HepG2 (cell line): ENCODE results near the gene CEP170. TPM values are rescaled to one million over a fixed set of nuclear protein-coding genes. Genes with fewer than 3 reads are reported as not detected.
A peak's percentile ranks its signal among the peaks of the same experiment; 100 is the strongest.

Experiments
- ATAD3A ChIP-seq: sonication (generic); formaldehyde crosslinking; IDR thresholded peaks from 2 replicates; pipeline ENCODE4 v1.4.0; 2020; ENCODE audit warnings: missing genetic modification reagents
- DMAP1 ChIP-seq: IDR thresholded peaks from 2 replicates; pipeline ENCODE4 v1.6.1; 2016
- GFI1 ChIP-seq: sonication (generic); formaldehyde crosslinking; IDR thresholded peaks from 2 replicates; pipeline ENCODE4 v1.5.0; 2020; ENCODE audit warnings: missing genetic modification reagents, mild to moderate bottlenecking, borderline replicate concordance
- HMGXB4 ChIP-seq, 2 experiments: sonication (generic) in 1 of 2; formaldehyde crosslinking in 1 of 2; IDR thresholded peaks; 2 replicates each; pipeline versions ENCODE4 v1.4.0 to v1.6.1; 2018 to 2020; ENCODE audit warnings: missing genetic modification reagents in 2 of 2, borderline replicate concordance in 1 of 2, low read depth in 1 of 2, mild to moderate bottlenecking in 1 of 2, missing biosample characterization in 1 of 2
- HNF1A ChIP-seq, 2 experiments: sonication (generic) in 1 of 2; formaldehyde crosslinking in 1 of 2; IDR thresholded peaks; 2 replicates each; pipeline versions ENCODE4 v1.4.0 to v1.6.1; 2016 to 2020; ENCODE audit warnings: borderline replicate concordance in 1 of 2, low read depth in 1 of 2, mild to moderate bottlenecking in 1 of 2, missing genetic modification reagents in 1 of 2
- MAX ChIP-seq: IDR thresholded peaks from 2 replicates; pipeline ENCODE4 v1.6.1; 2012; ENCODE audit warnings: inconsistent platforms
- MED1 ChIP-seq: sonication (generic); formaldehyde crosslinking; IDR thresholded peaks from 2 replicates; pipeline ENCODE4 v1.4.0; 2020; ENCODE audit warnings: missing genetic modification reagents
- MIXL1 ChIP-seq: IDR thresholded peaks from 2 replicates; pipeline ENCODE4 v1.6.1; 2016
- PLRG1 ChIP-seq: fragments of 450-650 bp; conservative IDR thresholded peaks from 2 replicates; pipeline ENCODE4 v1.6.1; 2016
- SAFB2 ChIP-seq: sonication (generic); formaldehyde crosslinking; IDR thresholded peaks from 2 replicates; pipeline ENCODE4 v1.5.1; 2020; ENCODE audit warnings: missing genetic modification reagents, low read depth, mild to moderate bottlenecking, borderline replicate concordance
- THAP11 ChIP-seq: IDR thresholded peaks from 2 replicates; pipeline ENCODE4 v1.6.1; 2016; ENCODE audit warnings: missing biosample characterization, missing genetic modification reagents
- ZBTB20 ChIP-seq: sonication (generic); formaldehyde crosslinking; IDR thresholded peaks from 2 replicates; pipeline ENCODE4 v1.8.1; 2023; ENCODE audit warnings: missing genetic modification reagents, low read depth, mild to moderate bottlenecking, borderline replicate concordance
- ZMYM4 ChIP-seq: sonication (generic); formaldehyde crosslinking; IDR thresholded peaks from 2 replicates; pipeline ENCODE4 v1.8.1; 2023; ENCODE audit warnings: mild to moderate bottlenecking, missing genetic modification reagents
- ZNF12 ChIP-seq: sonication (generic); formaldehyde crosslinking; IDR thresholded peaks from 2 replicates; pipeline ENCODE4 v1.5.0; 2020; ENCODE audit warnings: missing genetic modification reagents
- ZNF230 ChIP-seq: sonication (generic); formaldehyde crosslinking; IDR thresholded peaks from 2 replicates; pipeline ENCODE4 v1.4.0; 2020; ENCODE audit warnings: mild to moderate bottlenecking, missing genetic modification reagents
- ZNF292 ChIP-seq: sonication (generic); formaldehyde crosslinking; IDR thresholded peaks from 2 replicates; pipeline ENCODE4 v1.8.1; 2022; ENCODE audit warnings: mild to moderate bottlenecking, low read depth, missing genetic modification reagents, borderline replicate concordance
- ZNF546 ChIP-seq: sonication (generic); formaldehyde crosslinking; conservative IDR thresholded peaks from 2 replicates; pipeline ENCODE4 v1.8.1; 2023; ENCODE audit warnings: mild to moderate bottlenecking, missing genetic modification reagents
- ZNF557 ChIP-seq: sonication (generic); formaldehyde crosslinking; IDR thresholded peaks from 2 replicates; pipeline ENCODE4 v1.4.0; 2020; ENCODE audit warnings: missing genetic modification reagents
- ZNF709 ChIP-seq: sonication (generic); formaldehyde crosslinking; IDR thresholded peaks from 2 replicates; pipeline ENCODE4 v1.5.0; 2020; ENCODE audit warnings: mild to moderate bottlenecking, missing genetic modification reagents
- ZNF768 ChIP-seq: sonication (generic); formaldehyde crosslinking; IDR thresholded peaks from 2 replicates; pipeline ENCODE4 v1.4.0; 2020; ENCODE audit warnings: missing genetic modification reagents
- ZUFSP ChIP-seq: sonication (generic); formaldehyde crosslinking; IDR thresholded peaks from 2 replicates; pipeline ENCODE4 v1.9.0; 2021; ENCODE audit warnings: missing genetic modification reagents, mild to moderate bottlenecking, borderline replicate concordance
- polyA plus RNA-seq, 8 experiments: library from polyadenylated mRNA; depleted of rRNA in 3 of 8; stranded (reverse) in 7 of 8; unstranded in 1 of 8; fragments of >200 nt; fragmentation: Illumina TruSeq in 4 of 8; extraction: Trizol in 4 of 8; gene quantifications; 2 replicates each; pipeline versions ENCODE4 v1.2.1 to v1.2.3, GENCODE V29; 2011 to 2016; ENCODE audit warnings: low read depth in 4 of 8, missing spikeins in 1 of 8, mixed read lengths in 1 of 8; ENCODE audit not compliant: insufficient read depth in 1 of 8
- total RNA-seq, 5 experiments: library from RNA; depleted of rRNA; stranded (reverse); fragments of >200 nt; fragmentation: Illumina TruSeq; extraction: Trizol; gene quantifications; 2 replicates each; pipeline ENCODE4 v1.2.3, GENCODE V29; 2016; ENCODE audit warnings: low read depth in 1 of 5

CEP170 gene
- total and polyA plus RNA-seq, 2 of the 13 experiments (the other 11 are each of a cell fraction or from before 2014, with no cell fraction given), result 23.0 to 28.6 TPM

GRCh38 chr1:243254927-243255790 is at the start of gene CEP170 (continued):
- TF ChIP-seq HMGXB4 (CRISPR knock-in tag; IDR thresholded peaks at IDR 0.05; ENCODE audit: borderline replicate concordance in 1 of 2, low read depth in 1 of 2) (peak; percentile 20 to 77; a peak in 3 of 4 replicates), ZNF292 (CRISPR knock-in tag) (0 out of 2 replicates have a peak, but pooled peaks have one; percentile 27), ZBTB20 (no peak), ZMYM4 (0 out of 2 replicates have a peak, but pooled peaks have one; percentile 12), THAP11 (CRISPR knock-in tag) (peak; percentile 95), MAX (peak; percentile 68), ZNF709 (CRISPR knock-in tag) (0 out of 2 replicates have a peak, but pooled peaks have one; percentile 64), MED1 (CRISPR knock-in tag) (0 out of 2 replicates have a peak, but pooled peaks have one; percentile 29), PLRG1 (no peak), ATAD3A (CRISPR knock-in tag) (no peak), ZNF557 (CRISPR knock-in tag) (no peak), GFI1 (CRISPR knock-in tag) (no peak), ZNF12 (CRISPR knock-in tag) (peak; percentile 90), ZNF230 (CRISPR knock-in tag) (0 out of 2 replicates have a peak, but pooled peaks have one; percentile 55), ZNF768 (CRISPR knock-in tag) (0 out of 2 replicates have a peak, but pooled peaks have one; percentile 20), MIXL1 (CRISPR knock-in tag) (no peak), ZUFSP (no peak), DMAP1 (CRISPR knock-in tag) (0 out of 2 replicates have a peak, but pooled peaks have one; percentile 16), HNF1A (IDR thresholded peaks at IDR 0.05; ENCODE audit: low read depth) (no peak), HNF1A (CRISPR knock-in tag; IDR thresholded peaks at IDR 0.05; ENCODE audit: borderline replicate concordance) (peak; percentile 72; the same call in 1 of the 2 replicates), SAFB2 (CRISPR knock-in tag) (peak; percentile 92), ZNF546 (CRISPR knock-in tag) (0 out of 2 replicates have a peak, but pooled peaks have one; percentile 28)
